ENCODE measurements around the gene VPS50. TPM values are rescaled to one million over a fixed set of nuclear protein-coding genes. Genes with fewer than 3 reads are reported as not detected.

Gene VPS50
- total RNA-seq, 1 donor = 34.4 TPM

DNA sequence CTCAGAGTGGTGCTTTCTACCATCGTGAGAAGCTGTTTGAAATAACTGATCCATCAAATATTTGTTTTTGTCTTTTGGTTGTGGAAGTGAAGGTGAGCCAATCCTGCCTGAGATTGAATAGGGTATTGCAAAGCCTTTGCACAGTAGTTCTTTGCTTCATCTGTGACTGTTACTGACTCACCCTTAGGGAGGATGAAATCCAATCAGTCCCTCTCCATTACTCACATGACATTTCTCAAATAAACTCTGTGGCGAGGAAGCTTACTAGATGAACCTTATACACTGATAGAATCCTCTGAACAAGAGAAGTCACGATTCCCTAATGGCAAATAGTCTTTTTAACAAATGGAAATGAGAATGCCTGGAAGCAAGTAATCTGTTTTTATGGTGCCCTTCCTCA, 37.8 kb upstream of the VPS50 start:
- Histone ChIP-seq H3K27me3 (ENCODE audit: insufficient read depth, low read length) (peaks cover 25% of the 10 kb centered on the region), H3K9me3 (ENCODE audit: low read depth, low read length) (no peaks in the 10 kb centered on the region), H3K79me2 (ENCODE audit: insufficient read depth, low read length) (no peaks in the 10 kb centered on the region), H3K4me3 (ENCODE audit: insufficient read depth, low read length) (no peak overlapping the region), H2AFZ (ENCODE audit: low read length) (peak overlapping the region; percentile 37), H4K20me1 (ENCODE audit: insufficient read depth, low read length) (no peaks in the 10 kb centered on the region), H3K27ac (ENCODE audit: low read depth, low read length) (no peak overlapping the region), H3K36me3 (ENCODE audit: insufficient read depth, low read length) (no peaks in the 10 kb centered on the region), H3K4me1 (ENCODE audit: insufficient read depth, low read length) (peaks cover 3% of the 10 kb centered on the region), H3K4me2 (ENCODE audit: insufficient read depth, low read length) (peak overlapping the region; percentile 13)
- TF ChIP-seq, protein P1, sequence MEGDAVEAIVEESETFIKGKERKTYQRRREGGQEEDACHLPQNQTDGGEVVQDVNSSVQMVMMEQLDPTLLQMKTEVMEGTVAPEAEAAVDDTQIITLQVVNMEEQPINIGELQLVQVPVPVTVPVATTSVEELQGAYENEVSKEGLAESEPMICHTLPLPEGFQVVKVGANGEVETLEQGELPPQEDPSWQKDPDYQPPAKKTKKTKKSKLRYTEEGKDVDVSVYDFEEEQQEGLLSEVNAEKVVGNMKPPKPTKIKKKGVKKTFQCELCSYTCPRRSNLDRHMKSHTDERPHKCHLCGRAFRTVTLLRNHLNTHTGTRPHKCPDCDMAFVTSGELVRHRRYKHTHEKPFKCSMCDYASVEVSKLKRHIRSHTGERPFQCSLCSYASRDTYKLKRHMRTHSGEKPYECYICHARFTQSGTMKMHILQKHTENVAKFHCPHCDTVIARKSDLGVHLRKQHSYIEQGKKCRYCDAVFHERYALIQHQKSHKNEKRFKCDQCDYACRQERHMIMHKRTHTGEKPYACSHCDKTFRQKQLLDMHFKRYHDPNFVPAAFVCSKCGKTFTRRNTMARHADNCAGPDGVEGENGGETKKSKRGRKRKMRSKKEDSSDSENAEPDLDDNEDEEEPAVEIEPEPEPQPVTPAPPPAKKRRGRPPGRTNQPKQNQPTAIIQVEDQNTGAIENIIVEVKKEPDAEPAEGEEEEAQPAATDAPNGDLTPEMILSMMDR (IDR thresholded peaks at IDR 0.05; ENCODE audit: extremely low read depth, low read depth, low read length) = no peak
- DNase-seq (ENCODE audit: insufficient read length, low spot score, missing footprints) = peak; percentile 51

DNA sequence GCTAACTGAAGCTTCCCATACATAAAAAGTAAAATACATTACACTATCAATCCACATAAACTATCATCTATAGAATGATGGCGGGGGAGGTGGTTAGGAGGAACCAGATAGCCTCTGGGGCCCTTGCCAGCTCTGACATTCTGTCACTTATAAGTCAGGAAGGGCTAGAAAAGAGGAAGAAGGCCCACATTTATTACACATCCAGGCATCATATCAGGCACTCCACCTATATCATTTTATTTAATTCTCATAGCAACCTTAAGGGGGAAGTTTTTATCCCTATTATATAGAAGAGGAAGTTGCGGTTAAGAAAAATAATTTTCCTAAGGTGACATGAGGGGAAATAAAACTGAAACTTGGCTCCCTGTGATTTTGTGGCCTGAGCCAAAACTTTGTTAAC, 35.8 kb upstream of the VPS50 start:
- Histone ChIP-seq H4K20me1 (ENCODE audit: insufficient read depth, low read length) (no peaks in the 10 kb centered on the region), H3K9me3 (ENCODE audit: low read depth, low read length) (no peaks in the 10 kb centered on the region), H3K27ac (ENCODE audit: low read depth, low read length) (no peak overlapping the region), H3K79me2 (ENCODE audit: insufficient read depth, low read length) (no peaks in the 10 kb centered on the region), H3K4me2 (ENCODE audit: insufficient read depth, low read length) (no peak overlapping the region), H3K27me3 (ENCODE audit: insufficient read depth, low read length) (peaks cover 21% of the 10 kb centered on the region), H3K36me3 (ENCODE audit: insufficient read depth, low read length) (no peaks in the 10 kb centered on the region), H3K4me3 (ENCODE audit: insufficient read depth, low read length) (no peak overlapping the region), H2AFZ (ENCODE audit: low read length) (no peak overlapping the region), H3K4me1 (ENCODE audit: insufficient read depth, low read length) (peaks cover 3% of the 10 kb centered on the region)
- DNase-seq (ENCODE audit: insufficient read length, low spot score, missing footprints) = no peak
- TF ChIP-seq, protein P1 (IDR thresholded peaks at IDR 0.05; ENCODE audit: extremely low read depth, low read depth, low read length) = no peak

DNA sequence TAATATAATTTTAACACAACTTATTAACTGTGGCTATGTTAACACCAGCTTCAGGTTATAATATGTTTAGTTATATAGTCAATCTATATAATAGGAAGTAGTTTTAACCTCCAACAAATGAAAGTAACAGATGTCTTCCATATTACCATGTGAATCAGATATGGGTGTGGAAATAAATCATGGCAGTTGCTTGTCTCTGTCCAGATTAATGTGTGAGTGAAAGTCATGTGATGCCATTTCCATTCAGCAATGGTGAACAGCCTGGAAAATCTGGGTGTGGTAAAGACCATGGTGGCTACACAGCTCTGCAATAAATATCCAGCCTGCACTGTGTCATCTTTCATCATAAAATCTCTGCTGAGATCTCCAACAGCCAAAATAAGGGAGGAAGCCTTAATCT, 33.7 kb upstream of the VPS50 start:
- TF ChIP-seq, protein P1 (IDR thresholded peaks at IDR 0.05; ENCODE audit: extremely low read depth, low read depth, low read length) = no peak
- Histone ChIP-seq H3K27me3 (ENCODE audit: insufficient read depth, low read length) (peaks cover 8% of the 10 kb centered on the region), H3K4me3 (ENCODE audit: insufficient read depth, low read length) (no peak overlapping the region), H3K4me1 (ENCODE audit: insufficient read depth, low read length) (peaks cover 3% of the 10 kb centered on the region), H3K4me2 (ENCODE audit: insufficient read depth, low read length) (no peak overlapping the region), H2AFZ (ENCODE audit: low read length) (no peak overlapping the region), H3K79me2 (ENCODE audit: insufficient read depth, low read length) (no peaks in the 10 kb centered on the region), H3K27ac (ENCODE audit: low read depth, low read length) (no peak overlapping the region), H3K9me3 (ENCODE audit: low read depth, low read length) (no peaks in the 10 kb centered on the region), H3K36me3 (ENCODE audit: insufficient read depth, low read length) (no peaks in the 10 kb centered on the region), H4K20me1 (ENCODE audit: insufficient read depth, low read length) (no peaks in the 10 kb centered on the region)
- no peak for DNase-seq (ENCODE audit: insufficient read length, low spot score, missing footprints)

DNA sequence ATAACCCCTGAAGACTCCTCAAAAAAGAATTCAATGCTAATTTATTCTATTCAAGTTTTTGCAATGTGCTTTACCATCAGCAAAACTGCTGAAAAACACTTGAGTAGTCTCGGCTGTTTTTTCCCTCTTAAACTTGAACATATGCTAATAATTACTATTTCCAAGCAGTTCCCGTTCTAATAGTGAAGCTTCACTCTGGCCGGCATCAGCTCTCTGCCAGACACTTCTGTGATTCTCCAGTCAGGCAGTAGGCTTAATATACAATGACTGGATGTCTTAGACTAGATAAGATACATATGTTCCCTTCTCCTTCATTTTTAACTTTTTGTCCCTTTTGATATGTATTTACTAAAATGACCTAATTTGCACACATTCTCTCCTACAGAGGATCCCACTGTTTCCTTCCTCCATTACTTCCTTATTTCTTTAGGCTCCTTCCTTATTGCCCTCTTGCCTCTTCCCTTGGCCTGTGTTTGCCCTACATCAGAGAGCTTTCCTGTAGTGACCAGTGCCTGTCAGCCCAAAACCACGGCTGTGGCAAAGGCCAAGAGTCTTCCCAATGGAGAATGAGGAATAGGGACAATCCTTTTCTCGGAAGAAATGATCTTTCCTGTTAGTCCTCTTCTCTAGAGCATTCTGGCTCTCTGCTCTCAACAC, 29.4 kb upstream of the VPS50 start:
- TF ChIP-seq, protein P1 (IDR thresholded peaks at IDR 0.05; ENCODE audit: extremely low read depth, low read depth, low read length) = no peak

More for the DNA sequence above, 29.4 kb upstream of the VPS50 start:
- H3K9me3 ChIP-seq (ENCODE audit: low read depth, low read length) = no peaks in the 10 kb centered on the region
- no peak overlapping the region for H2AFZ ChIP-seq (ENCODE audit: low read length)
- DNase-seq (ENCODE audit: insufficient read length, low spot score, missing footprints) = no peak
- H3K27ac ChIP-seq (ENCODE audit: low read depth, low read length) = no peak overlapping the region
- H3K4me3 ChIP-seq (ENCODE audit: insufficient read depth, low read length) = no peak overlapping the region
- H3K4me1 ChIP-seq (ENCODE audit: insufficient read depth, low read length) = no peaks in the 10 kb centered on the region
- peaks cover 20% of the 10 kb centered on the region for H3K27me3 ChIP-seq (ENCODE audit: insufficient read depth, low read length)
- no peak overlapping the region for H3K4me2 ChIP-seq (ENCODE audit: insufficient read depth, low read length)
- no peaks in the 10 kb centered on the region for H3K79me2 ChIP-seq (ENCODE audit: insufficient read depth, low read length)
- no peaks in the 10 kb centered on the region for H4K20me1 ChIP-seq (ENCODE audit: insufficient read depth, low read length)
- H3K36me3 ChIP-seq (ENCODE audit: insufficient read depth, low read length) = no peaks in the 10 kb centered on the region
